OCI-LY7 (cell line): ENCODE results near the gene MEF2D. TPM values are rescaled to one million over a fixed set of nuclear protein-coding genes. Genes with fewer than 3 reads are reported as not detected.
A peak's percentile ranks its signal among the peaks of the same experiment; 100 is the strongest.

Experiments
- BruUV-seq: library from RNA; stranded (reverse); fragments of 400-500 nt; replicated peaks from 2 replicates; lab custom pipeline; 2021; lab: Mats Ljungman, UMichigan
- CTCF ChIA-PET: fragments of 300-600 bp; sonication (Branson Sonifier 250); formaldehyde crosslinking; loops from one replicate; lab custom pipeline; 2022; ENCODE audit warnings: antibody characterized with exemption; ENCODE audit not compliant: unreplicated experiment; lab: Charles Lee
- POLR2A ChIA-PET: fragments of 300-600 bp; sonication (Branson Sonifier 250); formaldehyde crosslinking; loops from one replicate; lab custom pipeline; 2022; ENCODE audit warnings: antibody characterized with exemption; lab: Charles Lee
- DNase-seq: peaks from one replicate; pipeline ENCODE4 v3.0.0-alpha.2; 2015; ENCODE audit warnings: low spot score
- H2AFZ ChIP-seq: fragments of 200-600 bp; sonication (generic), shearing (Covaris generic); 2 replicates; pipeline ENCODE4 v1.6.1; 2014; ENCODE audit warnings: mild to moderate bottlenecking, antibody characterized with exemption, low read length, moderate library complexity
- H3K27ac ChIP-seq: fragments of 200-600 bp; sonication (generic); 2 replicates; pipeline ENCODE4 v1.5.1; 2014; ENCODE audit warnings: mixed run types, low read depth, mild to moderate bottlenecking, moderate library complexity, low read length, inconsistent platforms; ENCODE audit not compliant: poor library complexity, severe bottlenecking
- H3K36me3 ChIP-seq: fragments of 200-600 bp; sonication (generic); 2 replicates; pipeline ENCODE4 v1.6.1; 2014; ENCODE audit warnings: mild to moderate bottlenecking, antibody characterized with exemption, low read length, moderate library complexity, mixed read lengths; ENCODE audit not compliant: insufficient read depth
- H3K4me1 ChIP-seq: fragments of 200-600 bp; sonication (generic); 2 replicates; pipeline ENCODE4 v1.5.1; 2014; ENCODE audit warnings: mild to moderate bottlenecking, low read length; ENCODE audit not compliant: insufficient read depth, poor library complexity, severe bottlenecking
- H3K4me2 ChIP-seq: fragments of 200-600 bp; sonication (generic); 2 replicates; pipeline ENCODE4 v1.6.1; 2014; ENCODE audit warnings: mild to moderate bottlenecking, low read length
- H3K4me3 ChIP-seq: fragments of 200-600 bp; sonication (generic); 2 replicates; pipeline ENCODE4 v1.5.1; 2014; ENCODE audit warnings: mild to moderate bottlenecking, low read depth, low read length; ENCODE audit not compliant: poor library complexity, severe bottlenecking
- H3K79me2 ChIP-seq: fragments of 200-600 bp; sonication (generic); 2 replicates; pipeline ENCODE4 v1.6.1; 2016; ENCODE audit warnings: low read depth, mild to moderate bottlenecking, low read length, moderate library complexity, mixed read lengths; ENCODE audit not compliant: insufficient read depth
- H3K9me2 ChIP-seq: fragments of 200-600 bp; sonication (generic); 2 replicates; pipeline ENCODE4 v1.6.1; 2016; ENCODE audit warnings: mild to moderate bottlenecking, low read length, mixed read lengths; ENCODE audit not compliant: insufficient read depth
- H3K9me3 ChIP-seq: fragments of 200-600 bp; sonication (generic); 2 replicates; pipeline ENCODE4 v1.6.1; 2014; ENCODE audit warnings: mild to moderate bottlenecking, mixed run types, low read length, mixed read lengths
- H4K20me1 ChIP-seq: fragments of 200-600 bp; sonication (generic); 2 replicates; pipeline ENCODE4 v1.6.1; 2014; ENCODE audit warnings: mild to moderate bottlenecking, antibody characterized with exemption, low read length, moderate library complexity, mixed read lengths; ENCODE audit not compliant: insufficient read depth
- EZH2phosphoT487 ChIP-seq: fragments of 200-600 bp; sonication (generic); IDR thresholded peaks from 2 replicates; pipeline ENCODE4 v1.6.1; 2018; ENCODE audit warnings: low read depth, borderline replicate concordance, mild to moderate bottlenecking, mixed run types, antibody characterized with exemption, low read length, moderate library complexity, mixed read lengths
- intact Hi-C: fragments of 100-400 bp; cut with micrococcal nuclease; formaldehyde crosslinking; loops from one replicate; pipeline ENCODE4 v1.10.0; 2022; ENCODE audit not compliant: unreplicated experiment
- total RNA-seq, 2 experiments: library from RNA; depleted of rRNA in 1 of 2; stranded (reverse); fragments of >200 nt in 1 of 2; shearing (Covaris generic) in 1 of 2; gene quantifications; 2 replicates each; pipeline ENCODE4 v1.2.3, GENCODE V29; 2014 to 2022
- TF ChIP-seq, protein P1 (sequence below): fragments of 200-600 bp; sonication (generic); conservative IDR thresholded peaks from 2 replicates; pipeline ENCODE4 v1.5.1; 2014; ENCODE audit warnings: mild to moderate bottlenecking, antibody characterized with exemption, low read length, moderate library complexity, mixed read lengths

Gene MEF2D
- total RNA-seq, 2 experiments from 2014 or later, result 42.7 to 92.3 TPM

DNA sequence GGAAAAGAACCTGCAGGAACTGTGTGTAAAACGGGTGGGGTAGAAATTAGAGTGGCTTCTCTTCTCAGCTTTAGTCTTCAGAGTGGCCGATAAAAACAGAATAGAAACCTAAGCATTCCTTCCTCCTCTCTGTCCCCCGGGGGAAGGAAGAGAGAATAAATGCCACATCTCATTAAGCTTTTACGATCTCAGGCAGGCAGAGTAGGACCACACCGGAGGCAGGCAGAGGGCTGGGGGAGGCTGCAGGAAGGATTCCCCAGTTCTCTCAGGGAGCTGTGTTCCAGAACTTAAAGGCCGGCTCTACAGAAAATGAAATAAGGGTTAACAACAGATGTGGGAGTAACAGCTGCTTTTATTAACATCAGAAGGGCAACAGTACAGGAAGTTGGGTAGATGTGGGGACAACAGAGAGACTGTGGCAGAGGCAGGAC lies 24.5 kb upstream of the MEF2D start:
- Histone ChIP-seq H3K27ac (peak overlapping the region; percentile 76), H3K4me1 (peaks cover 35% of the 10 kb centered on the region), H3K79me2 (no peaks in the 10 kb centered on the region), H2AFZ (peak overlapping the region; percentile 86), H3K4me2 (peak overlapping the region; percentile 67), H3K9me2 (no peaks in the 10 kb centered on the region), H3K4me3 (peak overlapping the region; percentile 52), H3K9me3 (no peaks in the 10 kb centered on the region), H4K20me1 (no peaks in the 10 kb centered on the region), H3K36me3 (peaks cover 23% of the 10 kb centered on the region)
- DNase-seq, result peak; percentile 45
- CTCF ChIA-PET, result interaction anchor here (0.5 kb wide), 2 partner anchors 49 to 177 kb away, joined by 3 read pairs; no protein-coding TSS in a partner anchor
- TF ChIP-seq, protein P1, sequence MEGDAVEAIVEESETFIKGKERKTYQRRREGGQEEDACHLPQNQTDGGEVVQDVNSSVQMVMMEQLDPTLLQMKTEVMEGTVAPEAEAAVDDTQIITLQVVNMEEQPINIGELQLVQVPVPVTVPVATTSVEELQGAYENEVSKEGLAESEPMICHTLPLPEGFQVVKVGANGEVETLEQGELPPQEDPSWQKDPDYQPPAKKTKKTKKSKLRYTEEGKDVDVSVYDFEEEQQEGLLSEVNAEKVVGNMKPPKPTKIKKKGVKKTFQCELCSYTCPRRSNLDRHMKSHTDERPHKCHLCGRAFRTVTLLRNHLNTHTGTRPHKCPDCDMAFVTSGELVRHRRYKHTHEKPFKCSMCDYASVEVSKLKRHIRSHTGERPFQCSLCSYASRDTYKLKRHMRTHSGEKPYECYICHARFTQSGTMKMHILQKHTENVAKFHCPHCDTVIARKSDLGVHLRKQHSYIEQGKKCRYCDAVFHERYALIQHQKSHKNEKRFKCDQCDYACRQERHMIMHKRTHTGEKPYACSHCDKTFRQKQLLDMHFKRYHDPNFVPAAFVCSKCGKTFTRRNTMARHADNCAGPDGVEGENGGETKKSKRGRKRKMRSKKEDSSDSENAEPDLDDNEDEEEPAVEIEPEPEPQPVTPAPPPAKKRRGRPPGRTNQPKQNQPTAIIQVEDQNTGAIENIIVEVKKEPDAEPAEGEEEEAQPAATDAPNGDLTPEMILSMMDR, result no peak
- no peak for TF ChIP-seq EZH2phosphoT487
- BruUV-seq, result no TSS peak
- intact Hi-C loops, result loop anchor here (5.0 kb wide), 1 partner anchor 42 kb away; no protein-coding TSS in a partner anchor
- POLR2A ChIA-PET, result interaction anchor here (0.6 to 3.1 kb wide), 16 partner anchors 12 to 472 kb away, joined by 3 to 17 read pairs (median 4); partner anchors contain the start of genes MEF2D and TTC24

DNA sequence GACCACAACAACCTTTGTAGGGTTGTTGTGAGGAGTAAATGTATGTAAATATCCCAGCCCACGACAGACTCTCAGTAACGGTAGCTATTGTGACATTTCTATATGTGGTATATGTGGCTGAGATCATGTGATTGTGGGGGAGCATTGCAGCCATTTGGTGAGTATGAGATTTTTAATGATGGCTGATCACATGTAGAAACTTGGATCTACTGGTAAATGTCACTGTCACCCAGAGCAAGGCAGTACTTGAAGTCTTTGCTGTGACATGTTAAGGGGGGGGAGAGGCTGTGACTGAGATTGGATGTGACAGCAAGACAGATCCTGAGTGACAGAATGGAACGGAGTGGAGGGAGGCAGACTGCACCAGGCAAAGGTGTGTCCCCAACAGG lies 23.9 kb upstream of the MEF2D start:
- intact Hi-C loops, result no loop called here
- BruUV-seq, result no TSS peak
- no peaks in the 10 kb centered on the region for H3K9me3 ChIP-seq
- H3K27ac ChIP-seq, result peak overlapping the region; percentile 76
- H3K4me2 ChIP-seq, result peak overlapping the region; percentile 67
- H3K79me2 ChIP-seq, result no peaks in the 10 kb centered on the region
- POLR2A ChIA-PET, result interaction anchor here (0.7 to 3.1 kb wide), 14 partner anchors 12 to 238 kb away, joined by 3 to 17 read pairs (median 4); partner anchors contain the start of gene TTC24
- peaks cover 35% of the 10 kb centered on the region for H3K4me1 ChIP-seq
- no peak for DNase-seq
- TF ChIP-seq EZH2phosphoT487, result no peak
- TF ChIP-seq, protein P1, result no peak
- no peaks in the 10 kb centered on the region for H3K9me2 ChIP-seq
- H3K36me3 ChIP-seq, result peaks cover 23% of the 10 kb centered on the region
- H4K20me1 ChIP-seq, result no peaks in the 10 kb centered on the region
- H3K4me3 ChIP-seq, result peak overlapping the region; percentile 52
- CTCF ChIA-PET, result interaction anchor here (0.5 to 0.7 kb wide), 3 partner anchors 16 to 50 kb away, joined by 3 to 4 read pairs (median 4); partner anchors contain the start of gene MEF2D
- H2AFZ ChIP-seq, result peak overlapping the region; percentile 86
